Measurements from ENCODE around the gene LAMB4. TPM values are rescaled to one million over a fixed set of nuclear protein-coding genes. Genes with fewer than 3 reads are reported as not detected.
"Not testable (repeated sequence)": the region's sequence is repeated elsewhere in the genome, so short reads cannot be mapped to it uniquely, and the experiment has no call there.

LAMB4 gene
- total RNA-seq, 4 donors from 2014 or later, result 0.04 to 0.33 TPM; not detected in 2

- ATAC-seq (no peak), DNase-seq (no peak)
- Histone ChIP-seq H3K9me3 (no peaks in the 10 kb centered on the region), H3K27me3 (no peaks in the 10 kb centered on the region), H3K36me3 (no peaks in the 10 kb centered on the region), H3K4me1 (no peaks in the 10 kb centered on the region), H3K4me3 (no peak overlapping the region), H3K27ac (no peak overlapping the region)
- TF ChIP-seq CTCF (IDR thresholded peaks at IDR 0.05 in 4 of 5, conservative IDR thresholded peaks at IDR 0.05 in 1 of 5), result no peak
- TF ChIP-seq POLR2A (IDR thresholded peaks at IDR 0.05), result no peak
- in situ Hi-C loops (cut with MboI; ENCODE audit: low sequenced_read_pairs in 4 of 4), result no loop called here
- intact Hi-C loops (cut with DNase I; ENCODE audit: low total_unique reads), result no loop called here
These were observed 91.2 kb downstream of the LAMB4 start for GRCh38 chr7:108038986-108039385.

- no peak for DNase-seq
- Histone ChIP-seq H3K27ac (no peak overlapping the region), H3K9me3 (no peaks in the 10 kb centered on the region), H3K4me3 (no peak overlapping the region), H3K4me1 (no peaks in the 10 kb centered on the region), H3K36me3 (no peaks in the 10 kb centered on the region), H3K27me3 (no peaks in the 10 kb centered on the region)
- no peak for TF ChIP-seq CTCF (IDR thresholded peaks at IDR 0.05 in 4 of 5, conservative IDR thresholded peaks at IDR 0.05 in 1 of 5)
- TF ChIP-seq POLR2A (IDR thresholded peaks at IDR 0.05), result no peak
- in situ Hi-C loops (cut with MboI; ENCODE audit: low sequenced_read_pairs in 4 of 4) (no loop called here), intact Hi-C loops (cut with DNase I; ENCODE audit: low total_unique reads) (no loop called here)
- no peak for ATAC-seq
These were observed 92.4 kb downstream of the LAMB4 start for GRCh38 chr7:108037741-108038140.

GRCh38 chr7:108037140-108037539 lies 93.0 kb downstream of the LAMB4 start:
- Histone ChIP-seq H3K4me1 (no peaks in the 10 kb centered on the region), H3K36me3 (no peaks in the 10 kb centered on the region), H3K27me3 (no peaks in the 10 kb centered on the region), H3K4me3 (no peak overlapping the region), H3K27ac (no peak overlapping the region), H3K9me3 (no peaks in the 10 kb centered on the region)
- in situ Hi-C loops (cut with MboI; ENCODE audit: low sequenced_read_pairs in 4 of 4), result no loop called here
- TF ChIP-seq CTCF (IDR thresholded peaks at IDR 0.05 in 4 of 5, conservative IDR thresholded peaks at IDR 0.05 in 1 of 5) (no peak), POLR2A (IDR thresholded peaks at IDR 0.05) (no peak)
- intact Hi-C loops (cut with DNase I; ENCODE audit: low total_unique reads), result no loop called here
- DNase-seq (no peak), ATAC-seq (no peak)

- Histone ChIP-seq H3K4me3 (no peak overlapping the region), H3K27ac (no peak overlapping the region), H3K9me3 (no peaks in the 10 kb centered on the region), H3K36me3 (no peaks in the 10 kb centered on the region), H3K4me1 (no peaks in the 10 kb centered on the region), H3K27me3 (no peaks in the 10 kb centered on the region)
- intact Hi-C loops (cut with DNase I; ENCODE audit: low total_unique reads), result no loop called here
- no peak for DNase-seq
- TF ChIP-seq CTCF (IDR thresholded peaks at IDR 0.05 in 4 of 5, conservative IDR thresholded peaks at IDR 0.05 in 1 of 5) (no peak), POLR2A (IDR thresholded peaks at IDR 0.05) (no peak)
- in situ Hi-C loops (cut with MboI; ENCODE audit: low sequenced_read_pairs in 4 of 4), result no loop called here
- ATAC-seq, result no peak
These were observed 95.6 kb downstream of the LAMB4 start for GRCh38 chr7:108034586-108034985.

GRCh38 chr7:108033776-108034497 lies 96.2 kb downstream of the LAMB4 start:
- in situ Hi-C loops (cut with MboI; ENCODE audit: low sequenced_read_pairs in 4 of 4) (no loop called here), intact Hi-C loops (cut with DNase I; ENCODE audit: low total_unique reads) (no loop called here)
- ATAC-seq, result no peak
- Histone ChIP-seq H3K27ac (no peak overlapping the region), H3K36me3 (no peaks in the 10 kb centered on the region), H3K4me3 (no peak overlapping the region), H3K4me1 (no peaks in the 10 kb centered on the region), H3K9me3 (no peaks in the 10 kb centered on the region), H3K27me3 (no peaks in the 10 kb centered on the region)
- DNase-seq, result no peak
- TF ChIP-seq POLR2A (IDR thresholded peaks at IDR 0.05) (no peak), CTCF (IDR thresholded peaks at IDR 0.05 in 4 of 5, conservative IDR thresholded peaks at IDR 0.05 in 1 of 5) (no peak)

- DNase-seq; H3K27me3 ChIP-seq; H3K4me1 ChIP-seq; intact Hi-C loops (cut with DNase I; ENCODE audit: low total_unique reads); H3K27ac ChIP-seq; ATAC-seq; H3K9me3 ChIP-seq; H3K36me3 ChIP-seq; H3K4me3 ChIP-seq; in situ Hi-C loops (cut with MboI; ENCODE audit: low sequenced_read_pairs in 4 of 4): not testable (repeated sequence)
These were observed 96.9 kb downstream of the LAMB4 start for GRCh38 chr7:108033309-108033708.
